ENCODE measurements around the gene ADAMTS15.

DNA sequence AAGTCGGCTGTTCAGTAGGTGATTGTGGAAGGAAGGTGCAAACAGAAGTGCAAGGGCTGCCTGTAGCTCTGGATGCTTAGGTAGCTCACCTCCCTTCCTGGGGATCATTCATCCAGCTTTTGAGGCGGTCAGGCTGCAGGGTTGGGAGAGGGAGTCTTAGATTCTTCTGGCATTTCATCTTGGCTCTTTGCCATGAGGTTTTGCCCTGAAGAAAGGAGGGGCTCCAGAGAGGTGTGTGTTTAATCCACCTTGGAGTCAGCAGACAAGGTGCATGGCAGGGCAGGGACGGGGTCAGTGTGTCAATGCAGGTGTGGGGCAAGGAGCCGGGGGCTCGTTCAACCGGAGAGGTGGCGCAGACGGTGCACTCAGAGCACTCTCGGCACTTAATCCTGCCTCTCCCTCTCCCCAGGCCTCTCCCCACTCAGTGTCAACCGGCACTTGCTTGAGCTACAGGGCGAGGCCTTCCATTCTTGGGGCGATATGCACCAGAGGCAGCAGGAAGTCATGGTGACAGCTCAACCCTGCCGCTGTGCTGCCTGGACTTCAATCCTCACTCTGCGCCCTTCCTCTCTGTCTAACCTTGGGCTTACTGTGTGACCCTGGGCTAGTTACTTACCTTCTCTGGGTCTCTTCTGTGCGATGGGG is 7.2 kb downstream of the ADAMTS15 start:
- TF ChIP-seq, protein P1, sequence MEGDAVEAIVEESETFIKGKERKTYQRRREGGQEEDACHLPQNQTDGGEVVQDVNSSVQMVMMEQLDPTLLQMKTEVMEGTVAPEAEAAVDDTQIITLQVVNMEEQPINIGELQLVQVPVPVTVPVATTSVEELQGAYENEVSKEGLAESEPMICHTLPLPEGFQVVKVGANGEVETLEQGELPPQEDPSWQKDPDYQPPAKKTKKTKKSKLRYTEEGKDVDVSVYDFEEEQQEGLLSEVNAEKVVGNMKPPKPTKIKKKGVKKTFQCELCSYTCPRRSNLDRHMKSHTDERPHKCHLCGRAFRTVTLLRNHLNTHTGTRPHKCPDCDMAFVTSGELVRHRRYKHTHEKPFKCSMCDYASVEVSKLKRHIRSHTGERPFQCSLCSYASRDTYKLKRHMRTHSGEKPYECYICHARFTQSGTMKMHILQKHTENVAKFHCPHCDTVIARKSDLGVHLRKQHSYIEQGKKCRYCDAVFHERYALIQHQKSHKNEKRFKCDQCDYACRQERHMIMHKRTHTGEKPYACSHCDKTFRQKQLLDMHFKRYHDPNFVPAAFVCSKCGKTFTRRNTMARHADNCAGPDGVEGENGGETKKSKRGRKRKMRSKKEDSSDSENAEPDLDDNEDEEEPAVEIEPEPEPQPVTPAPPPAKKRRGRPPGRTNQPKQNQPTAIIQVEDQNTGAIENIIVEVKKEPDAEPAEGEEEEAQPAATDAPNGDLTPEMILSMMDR (IDR thresholded peaks at IDR 0.05) = no peak
- TF ChIP-seq EZH2 (IDR thresholded peaks at IDR 0.05; ENCODE audit: borderline replicate concordance, insufficient read depth, low read depth, low read length, poor library complexity, severe bottlenecking) = no peak

Measured in B cell (primary cell).